Large intestine (tissue), 3 donors: ENCODE results near the gene SOX8. TPM values are rescaled to one million over a fixed set of nuclear protein-coding genes. Genes with fewer than 3 reads are reported as not detected.

Experiments
- DNase-seq, 2 donors: peaks; one replicate each; pipeline versions ENCODE4 v3.0.0 to v3.0.0-alpha.2; 2013
- H3K27ac ChIP-seq: one replicate; pipeline ENCODE4 v1.5.1; 2013; ENCODE audit warnings: low read length
- H3K27me3 ChIP-seq: 2 replicates; pipeline ENCODE4 v1.6.1; 2013; ENCODE audit warnings: low read length; ENCODE audit not compliant: control insufficient read depth, insufficient read depth
- H3K36me3 ChIP-seq: 2 replicates; pipeline ENCODE4 v1.6.1; 2013; ENCODE audit warnings: low read length; ENCODE audit not compliant: control insufficient read depth, insufficient read depth
- H3K4me1 ChIP-seq: one replicate; pipeline ENCODE4 v1.6.1; 2013; ENCODE audit warnings: low read length; ENCODE audit not compliant: control insufficient read depth, insufficient read depth
- H3K4me3 ChIP-seq: one replicate; pipeline ENCODE4 v1.5.1; 2013; ENCODE audit warnings: low read length
- H3K9me3 ChIP-seq: one replicate; pipeline ENCODE4 v1.6.1; 2013; ENCODE audit warnings: mild to moderate bottlenecking, low read depth, low read length, moderate library complexity; ENCODE audit not compliant: control insufficient read depth
- WGBS: methylation state at CpG from one replicate; pipeline ENCODE4 v1.1.5; 2013; ENCODE audit warnings: low lambda C conversion rate; ENCODE audit not compliant: insufficient coverage; 5-methylcytosine and 5-hydroxymethylcytosine counted together
- polyA plus RNA-seq: library from polyadenylated mRNA; unstranded; fragments of 120-200 nt; gene quantifications from one replicate; pipeline ENCODE4 v1.2.1, GENCODE V29; 2013

Gene SOX8
- polyA plus RNA-seq, 1 donor, result 3.7 TPM

DNA sequence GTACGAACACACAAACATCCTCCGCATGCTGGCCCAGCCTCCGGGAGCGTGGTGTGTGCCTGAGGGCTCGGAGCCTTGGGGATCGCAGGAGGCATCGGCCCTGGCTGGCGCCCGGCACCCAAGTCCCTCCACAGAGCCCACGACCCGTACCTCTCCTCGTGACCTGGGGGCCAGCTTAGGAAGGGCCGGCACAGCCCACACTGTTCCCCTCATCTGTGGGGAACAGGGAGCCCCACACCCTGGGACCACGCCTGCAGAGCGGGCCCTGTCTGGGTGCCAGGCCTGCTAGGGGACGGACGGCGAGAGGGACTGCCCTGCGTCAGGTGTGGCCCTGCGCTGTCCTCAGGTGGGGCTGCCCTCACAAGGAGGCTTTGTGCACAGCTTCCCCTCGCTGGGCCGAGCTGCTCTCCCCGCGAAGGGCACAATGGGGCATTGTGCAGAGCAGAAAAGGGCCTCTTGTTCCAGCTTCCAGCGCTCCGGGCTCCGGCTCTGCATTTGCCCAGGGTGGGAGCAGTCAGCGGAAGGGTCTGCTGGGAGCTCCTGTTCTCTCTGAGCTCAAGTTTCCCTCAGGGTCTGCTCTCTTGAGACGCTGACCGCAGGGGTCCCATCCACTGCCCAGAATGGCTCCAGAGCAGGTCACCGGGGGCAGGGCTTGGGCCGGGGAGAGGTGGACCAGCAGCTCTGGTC, 9.1 kb upstream of the SOX8 start:
- Histone ChIP-seq H3K27me3 (peaks cover 15% of the 10 kb centered on the region), H3K4me3 (no peak overlapping the region), H3K36me3 (peaks cover 5% of the 10 kb centered on the region), H3K27ac (no peak overlapping the region), H3K9me3 (peaks cover 13% of the 10 kb centered on the region), H3K4me1 (peaks cover 10% of the 10 kb centered on the region)
- WGBS, result no CpG with 5 or more reads among the region's 32 CpGs
- no peak for DNase-seq

DNA sequence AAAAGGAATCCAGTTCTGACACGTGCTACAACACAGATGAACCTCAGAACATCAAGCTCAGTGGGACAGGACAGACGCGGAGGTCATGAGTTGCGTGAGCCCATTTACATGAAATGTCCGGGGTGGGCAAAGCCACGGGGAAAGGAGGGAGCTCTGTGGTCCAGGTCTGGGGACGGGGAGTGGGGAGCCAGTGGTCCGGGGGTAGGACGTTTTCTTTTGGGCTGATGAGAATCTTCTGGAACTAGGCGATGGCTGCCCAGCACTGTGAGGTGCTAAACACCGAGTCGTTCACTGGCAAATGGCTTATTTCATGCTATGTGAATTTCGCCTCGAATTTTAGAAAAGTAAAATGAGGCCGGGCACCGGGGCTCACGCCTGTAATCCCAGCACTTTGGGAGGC, 8.2 kb upstream of the SOX8 start:
- no peak overlapping the region for H3K4me3 ChIP-seq
- no peak for DNase-seq
- H3K4me1 ChIP-seq, result peaks cover 10% of the 10 kb centered on the region
- H3K27me3 ChIP-seq, result peaks cover 19% of the 10 kb centered on the region
- H3K27ac ChIP-seq, result no peak overlapping the region
- H3K9me3 ChIP-seq, result peaks cover 12% of the 10 kb centered on the region
- no peaks in the 10 kb centered on the region for H3K36me3 ChIP-seq
- no CpG with 5 or more reads among the region's 17 CpGs for WGBS

DNA sequence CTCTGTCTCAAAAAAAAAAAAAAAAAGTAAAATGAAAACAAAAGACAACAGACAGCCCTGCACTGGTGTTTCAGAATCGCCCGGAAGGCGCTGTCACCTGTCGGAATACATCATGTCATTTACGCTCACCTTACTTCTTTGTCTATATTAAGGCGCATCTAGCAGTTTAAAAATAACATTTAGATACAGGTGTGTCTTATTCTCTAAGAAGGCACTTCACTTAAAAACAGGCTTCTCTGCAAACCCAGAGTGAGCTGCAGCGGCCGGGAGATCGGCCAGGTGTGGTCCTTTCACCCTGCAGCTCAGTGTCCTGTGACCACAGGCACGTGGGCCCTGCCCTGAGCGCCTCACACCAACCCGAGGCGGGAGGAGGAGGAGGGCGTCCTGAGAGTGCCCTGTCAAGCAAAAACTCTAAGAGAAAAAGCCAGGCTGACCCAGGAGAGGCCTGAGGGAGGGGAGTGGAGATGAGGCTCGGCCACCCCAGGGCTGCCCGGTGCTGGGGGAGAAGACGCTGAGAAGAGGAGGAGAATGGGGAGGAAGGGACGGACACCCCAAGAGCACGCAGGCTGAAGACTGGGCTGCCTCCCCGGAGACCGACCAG, 7.5 kb upstream of the SOX8 start:
- Histone ChIP-seq H3K27ac (no peak overlapping the region), H3K36me3 (no peaks in the 10 kb centered on the region)
- 87% methylated on average over 3 of the region's 21 CpGs for WGBS

DNA sequence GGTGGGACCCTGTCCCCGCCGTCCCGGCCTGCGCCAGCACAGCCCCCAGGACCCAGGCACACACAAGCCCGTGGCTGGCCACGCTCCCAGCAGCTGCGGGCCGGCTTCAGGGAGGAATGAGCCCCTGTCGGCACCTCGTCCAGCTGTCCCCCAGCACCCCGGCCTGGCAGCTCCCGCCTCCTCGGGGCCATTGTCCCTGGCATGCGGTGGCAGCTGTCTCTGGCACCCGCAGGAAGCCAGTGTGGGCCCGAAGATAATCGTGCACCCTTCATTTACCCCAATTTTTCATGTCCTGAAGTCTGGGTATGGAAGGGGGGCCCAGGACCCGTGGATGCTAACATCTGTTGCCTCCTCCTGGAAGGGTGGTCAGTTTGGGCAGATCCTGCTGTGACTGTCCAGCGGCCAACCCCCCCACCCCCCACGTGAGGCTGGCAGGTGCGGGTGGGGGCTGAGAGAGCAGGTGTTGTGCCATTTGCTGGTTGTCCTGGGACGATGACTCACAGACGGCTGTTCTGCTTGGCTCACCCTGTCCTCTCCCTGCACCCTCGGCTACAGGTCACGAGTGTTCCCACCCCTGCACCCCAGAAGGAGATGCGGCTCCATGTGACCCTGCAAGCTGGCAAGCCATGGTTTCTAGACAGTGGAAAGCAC, 6.8 kb upstream of the SOX8 start:
- peaks cover 31% of the 10 kb centered on the region for H3K27me3 ChIP-seq
- no peak overlapping the region for H3K4me3 ChIP-seq
- H3K4me1 ChIP-seq, result peaks cover 4% of the 10 kb centered on the region
- H3K27ac ChIP-seq, result no peak overlapping the region
- no CpG with 5 or more reads among the region's 26 CpGs for WGBS
- H3K9me3 ChIP-seq, result peaks cover 8% of the 10 kb centered on the region
- H3K36me3 ChIP-seq, result no peaks in the 10 kb centered on the region
- no peak for DNase-seq

More for the DNA sequence above, 7.5 kb upstream of the SOX8 start:
- peaks cover 10% of the 10 kb centered on the region for H3K4me1 ChIP-seq
- no peak overlapping the region for H3K4me3 ChIP-seq
- H3K27me3 ChIP-seq, result peaks cover 26% of the 10 kb centered on the region
- H3K9me3 ChIP-seq, result peaks cover 12% of the 10 kb centered on the region
- no peak for DNase-seq

DNA sequence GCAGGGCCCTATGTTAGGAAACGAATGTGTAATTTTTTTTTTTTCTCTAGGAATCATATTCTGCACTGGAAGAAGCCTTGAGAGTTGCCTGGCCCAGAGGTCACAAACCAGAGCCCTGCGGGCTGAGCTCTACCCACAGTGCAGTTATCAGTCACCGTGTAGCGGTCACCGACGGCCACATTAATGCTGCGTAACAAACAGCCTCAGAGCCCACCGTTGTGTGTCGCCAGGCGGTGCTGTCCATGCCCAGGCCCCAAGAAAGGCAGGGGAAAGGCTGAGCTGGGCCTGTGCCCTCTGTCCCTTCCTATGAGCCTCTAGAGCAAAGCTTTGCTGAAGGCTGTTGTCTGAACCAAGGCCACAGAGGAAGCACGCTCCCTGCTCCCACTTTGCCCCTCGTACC, 6.3 kb upstream of the SOX8 start:
- H3K27ac ChIP-seq, result no peak overlapping the region
- no peak overlapping the region for H3K4me3 ChIP-seq
- DNase-seq, result no peak
- peaks cover 36% of the 10 kb centered on the region for H3K27me3 ChIP-seq
- no peaks in the 10 kb centered on the region for H3K36me3 ChIP-seq
- H3K4me1 ChIP-seq, result no peaks in the 10 kb centered on the region
- H3K9me3 ChIP-seq, result peaks cover 8% of the 10 kb centered on the region
- no CpG with 5 or more reads among the region's 12 CpGs for WGBS

DNA sequence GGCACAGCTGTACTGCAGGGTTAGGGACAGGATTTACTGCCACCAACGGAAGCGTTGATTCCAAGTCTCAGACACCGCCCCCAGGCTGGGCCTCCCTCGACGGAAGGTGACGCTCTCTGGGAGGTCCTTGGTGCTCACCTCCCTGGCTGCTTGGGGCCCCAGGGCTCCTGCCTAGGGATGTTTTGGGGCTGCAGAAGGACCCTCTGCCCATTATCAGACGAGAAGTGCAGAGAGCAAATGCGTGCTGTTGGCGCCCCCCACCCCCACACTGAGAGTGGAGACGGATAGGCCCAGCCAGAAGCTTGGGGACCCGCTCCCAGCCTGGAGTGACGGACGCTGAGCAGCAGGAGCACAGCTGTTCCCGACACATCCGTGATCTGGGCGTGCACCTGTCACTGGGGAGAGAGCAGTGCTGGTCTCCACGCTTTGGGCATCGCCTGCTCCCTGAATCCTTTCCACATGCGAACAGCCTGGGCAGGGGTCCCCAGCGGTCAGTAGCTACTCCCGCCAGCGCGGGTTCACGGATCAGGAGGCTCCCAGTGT, 5.1 kb upstream of the SOX8 start:
- Histone ChIP-seq H3K27me3 (peaks cover 41% of the 10 kb centered on the region), H3K4me3 (no peak overlapping the region), H3K9me3 (peaks cover 7% of the 10 kb centered on the region), H3K4me1 (no peaks in the 10 kb centered on the region), H3K27ac (no peak overlapping the region), H3K36me3 (no peaks in the 10 kb centered on the region)
- DNase-seq, result no peak
- WGBS, result no CpG with 5 or more reads among the region's 24 CpGs

DNA sequence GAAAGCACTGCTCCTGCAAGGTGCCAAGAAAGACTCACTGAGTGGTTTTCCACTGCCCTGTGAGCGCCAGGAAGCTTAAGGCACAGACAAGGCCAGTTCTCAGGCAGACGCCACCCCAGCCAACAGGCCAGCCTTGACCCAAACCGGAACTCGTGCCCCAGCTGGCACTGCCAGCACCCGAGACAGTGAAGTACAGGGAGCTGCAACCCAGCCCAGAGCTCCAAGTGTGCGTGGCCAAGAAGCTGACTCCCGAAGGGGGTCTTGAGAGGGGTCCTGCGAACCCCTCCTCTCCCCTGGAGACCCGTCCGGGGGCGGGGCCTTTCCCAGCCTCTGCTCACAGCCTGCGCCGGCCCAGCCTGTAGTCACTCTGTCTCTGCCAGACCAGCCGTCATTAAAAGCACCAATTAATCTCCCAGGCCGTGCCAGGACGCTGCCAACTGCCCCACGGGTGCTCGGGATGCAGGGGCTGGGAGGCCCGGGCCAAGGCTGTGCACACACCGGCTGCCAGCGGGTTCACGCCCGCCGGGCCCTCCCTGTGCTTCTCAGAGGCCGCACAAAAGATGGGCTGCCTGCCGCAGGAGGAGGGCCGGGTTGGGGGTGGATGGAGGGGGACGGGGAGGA, 4.4 kb upstream of the SOX8 start:
- Histone ChIP-seq H3K27me3 (peaks cover 40% of the 10 kb centered on the region), H3K4me3 (no peak overlapping the region), H3K27ac (no peak overlapping the region), H3K4me1 (no peaks in the 10 kb centered on the region), H3K36me3 (no peaks in the 10 kb centered on the region), H3K9me3 (peaks cover 7% of the 10 kb centered on the region)
- no peak for DNase-seq
- WGBS, result no CpG with 5 or more reads among the region's 28 CpGs

DNA sequence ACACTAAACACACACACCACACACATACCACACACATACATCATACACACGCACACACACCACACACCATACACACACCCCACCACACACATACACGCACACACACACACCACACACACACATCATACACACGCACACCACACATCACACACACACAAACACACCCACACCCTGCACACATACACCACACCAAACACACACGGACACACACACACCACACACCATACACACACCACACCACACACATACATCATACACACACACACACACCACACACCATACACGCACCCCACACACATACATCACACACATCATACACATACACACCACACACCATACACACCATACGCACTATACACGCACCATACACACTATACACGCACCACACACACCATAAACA, 3.7 kb upstream of the SOX8 start:
- 100% methylated on average over 1 of the region's 8 CpGs for WGBS
- Histone ChIP-seq H3K27ac (no peak overlapping the region), H3K36me3 (no peaks in the 10 kb centered on the region), H3K9me3 (peaks cover 7% of the 10 kb centered on the region), H3K27me3 (peaks cover 41% of the 10 kb centered on the region), H3K4me1 (no peaks in the 10 kb centered on the region), H3K4me3 (no peak overlapping the region)
- no peak for DNase-seq

DNA sequence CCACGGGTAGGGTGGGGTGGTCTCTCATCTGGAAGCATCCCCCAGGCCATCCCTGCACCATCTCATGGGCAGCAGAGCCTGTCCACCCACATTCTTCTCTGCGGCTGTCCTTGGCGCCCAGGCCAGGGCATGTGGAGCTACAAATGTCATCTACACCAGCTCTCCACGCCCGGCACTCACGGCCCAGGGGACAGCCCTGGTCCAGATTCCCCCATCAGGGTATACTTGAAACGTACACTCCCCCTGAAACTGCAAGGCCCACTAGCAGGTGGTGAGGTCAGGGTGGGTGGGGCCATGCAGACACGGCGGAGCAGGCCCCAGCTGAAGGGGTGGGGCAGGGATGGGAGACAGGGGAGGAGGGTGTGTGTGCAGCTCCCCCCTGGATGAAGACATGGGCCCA, 3.2 kb upstream of the SOX8 start:
- H3K9me3 ChIP-seq, result peaks cover 12% of the 10 kb centered on the region
- WGBS, result no CpG with 5 or more reads among the region's 9 CpGs
- H3K4me3 ChIP-seq, result no peak overlapping the region
- no peaks in the 10 kb centered on the region for H3K36me3 ChIP-seq
- no peaks in the 10 kb centered on the region for H3K4me1 ChIP-seq
- H3K27ac ChIP-seq, result no peak overlapping the region
- peaks cover 46% of the 10 kb centered on the region for H3K27me3 ChIP-seq
- no peak for DNase-seq

DNA sequence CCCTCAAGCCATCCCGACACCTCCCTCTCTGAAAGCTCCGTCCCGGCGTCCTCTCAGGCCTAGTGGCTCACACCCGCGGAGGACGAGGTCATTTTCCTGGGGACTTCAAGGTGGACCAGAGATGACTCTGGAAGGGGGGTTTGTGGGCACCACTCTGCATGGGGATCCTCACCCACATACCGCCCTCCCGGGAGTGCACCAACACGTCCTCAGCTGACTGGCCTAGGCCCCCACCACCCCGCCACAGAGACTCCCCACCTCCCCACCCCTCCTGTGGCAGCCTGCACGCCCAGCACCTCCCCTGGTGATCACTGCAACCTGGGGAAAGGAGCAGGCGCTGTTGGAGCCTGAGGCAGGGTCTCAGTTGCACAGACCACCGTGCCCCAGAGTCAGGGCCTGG, 2.4 kb upstream of the SOX8 start:
- Histone ChIP-seq H3K9me3 (peaks cover 16% of the 10 kb centered on the region), H3K4me3 (no peak overlapping the region), H3K36me3 (no peaks in the 10 kb centered on the region), H3K27me3 (peaks cover 53% of the 10 kb centered on the region), H3K4me1 (no peaks in the 10 kb centered on the region), H3K27ac (no peak overlapping the region)
- no peak for DNase-seq
- no CpG with 5 or more reads among the region's 14 CpGs for whole genome bisulfite sequencing
